IMR-90 (cell line): ENCODE results near the gene TMEM131L.

Experiments
- CHD1 ChIP-seq: IDR thresholded peaks from 2 replicates; pipeline ENCODE4 v1.6.1; 2012; ENCODE audit warnings: low read depth, low read length, improper control_type of control experiment
- CTCF ChIP-seq: conservative IDR thresholded peaks from 2 replicates; pipeline ENCODE4 v1.5.1; 2012; ENCODE audit warnings: mild to moderate bottlenecking, low read depth, low read length, improper control_type of control experiment
- POLR2A ChIP-seq: IDR thresholded peaks from 2 replicates; pipeline ENCODE4 v1.6.1; 2012; ENCODE audit warnings: mild to moderate bottlenecking, low read depth, low read length
- RAD21 ChIP-seq: IDR thresholded peaks from 2 replicates; pipeline ENCODE4 v1.6.1; 2012; ENCODE audit warnings: low read length, improper control_type of control experiment
- RCOR1 ChIP-seq: IDR thresholded peaks from 2 replicates; pipeline ENCODE4 v1.6.1; 2012; ENCODE audit warnings: mild to moderate bottlenecking, low read length, improper control_type of control experiment; ENCODE audit not compliant: insufficient replicate concordance
- RFX5 ChIP-seq: IDR thresholded peaks from 2 replicates; pipeline ENCODE4 v1.8.0; 2012; ENCODE audit warnings: low read depth, mild to moderate bottlenecking, low read length, moderate library complexity
- SMC3 ChIP-seq: fragments of 150-350 bp; IDR thresholded peaks from 2 replicates; pipeline ENCODE4 v1.6.1; 2016; ENCODE audit warnings: low read depth, mild to moderate bottlenecking, antibody characterized with exemption, low read length, moderate library complexity

GRCh38 chr4:153514688-153515426 is 48.7 kb downstream of the TMEM131L start:
- no peak for TF ChIP-seq POLR2A
- no peak for TF ChIP-seq CTCF
- no peak for TF ChIP-seq RFX5
- no peak for TF ChIP-seq SMC3
- no peak for TF ChIP-seq CHD1
- TF ChIP-seq RAD21: no peak
- no peak for TF ChIP-seq RCOR1
